Panc1 (cell line): ENCODE data around the gene HSPA12A. TPM values are rescaled to one million over a fixed set of nuclear protein-coding genes. Genes with fewer than 3 reads are reported as not detected.

Experiments used
- ATAC-seq: fragments of 200-7000 bp; cut with Tn5 transposase; 2 replicates; pipeline ENCODE4 v1.9.1; 2020; ENCODE audit warnings: mild to moderate bottlenecking, moderate library complexity
- BruUV-seq: library from RNA; stranded (reverse); fragments of 400-500 nt; replicated peaks from 2 replicates; lab custom pipeline; 2021; lab: Mats Ljungman, UMichigan
- CTCF ChIA-PET: fragments of 300-600 bp; sonication (Branson Sonifier 250); formaldehyde crosslinking; loops from one replicate; lab custom pipeline; 2022; ENCODE audit warnings: antibody characterized with exemption; lab: Charles Lee
- POLR2A ChIA-PET: fragments of 300-600 bp; sonication (Branson Sonifier 250); formaldehyde crosslinking; loops from one replicate; lab custom pipeline; 2022; ENCODE audit warnings: antibody characterized with exemption; lab: Charles Lee
- DNase-seq: peaks from one replicate; pipeline ENCODE4 v3.0.0-alpha.2; 2010; ENCODE audit warnings: low read depth, low spot score
- H3K27ac ChIP-seq: 2 replicates; pipeline ENCODE4 v1.5.1; 2011; ENCODE audit warnings: mild to moderate bottlenecking, low read length, inconsistent platforms
- H3K27me3 ChIP-seq: fragments of 200-500 bp; sonication (Bioruptor generic); 2 replicates; pipeline ENCODE4 v1.6.0; 2014; ENCODE audit warnings: low read length, inconsistent platforms; ENCODE audit not compliant: control insufficient read depth, insufficient read depth
- H3K36me3 ChIP-seq: fragments of 200-500 bp; sonication (Bioruptor generic); 2 replicates; pipeline ENCODE4 v1.5.1; 2014; ENCODE audit warnings: inconsistent platforms, mild to moderate bottlenecking, low read length, moderate library complexity; ENCODE audit not compliant: control insufficient read depth, insufficient read depth
- H3K4me1 ChIP-seq: 2 replicates; pipeline ENCODE4 v1.5.1; 2011; ENCODE audit warnings: inconsistent platforms, mild to moderate bottlenecking, low read length, moderate library complexity; ENCODE audit not compliant: control insufficient read depth, insufficient read depth
- H3K4me3 ChIP-seq, 2 experiments: 2 replicates each; pipeline ENCODE4 v1.5.1; 2011 to 2012; ENCODE audit warnings: low read depth in 2 of 2, low read length in 2 of 2, mild to moderate bottlenecking in 2 of 2, inconsistent platforms in 1 of 2, moderate library complexity in 1 of 2
- H3K9me3 ChIP-seq: fragments of 200-500 bp; sonication (Bioruptor generic); 2 replicates; pipeline ENCODE4 v1.5.1; 2014; ENCODE audit warnings: low read depth, mild to moderate bottlenecking, inconsistent platforms, low read length, moderate library complexity; ENCODE audit not compliant: control insufficient read depth, insufficient read depth
- POLR2AphosphoS5 ChIP-seq: IDR thresholded peaks from 2 replicates; pipeline ENCODE4 v1.6.1; 2012; ENCODE audit warnings: mild to moderate bottlenecking, low read depth, low read length, moderate library complexity
- REST ChIP-seq, 2 experiments: IDR thresholded peaks; 2 replicates each; pipeline ENCODE4 v1.6.1; 2011 to 2012; ENCODE audit warnings: low read depth in 2 of 2, control low read depth in 1 of 2, low read length in 1 of 2, mild to moderate bottlenecking in 1 of 2, moderate library complexity in 1 of 2; ENCODE audit not compliant: insufficient read depth in 1 of 2
- SIN3A ChIP-seq: IDR thresholded peaks from 2 replicates; pipeline ENCODE4 v1.6.1; 2012; ENCODE audit warnings: low read depth, mild to moderate bottlenecking, low read length, moderate library complexity, borderline replicate concordance; ENCODE audit not compliant: insufficient read depth
- TCF7L2 ChIP-seq: IDR thresholded peaks from 2 replicates; pipeline ENCODE4 v1.6.1; 2011; ENCODE audit warnings: mild to moderate bottlenecking, low read depth, low read length, inconsistent platforms
- in situ Hi-C: cut with HindIII; loops from 2 replicates; pipeline ENCODE4 v1.10.0; 2016; ENCODE audit warnings: low sequenced_read_pairs, low pct_unique_long_range_greater_than_20kb
- intact Hi-C: fragments of 100-400 bp; cut with micrococcal nuclease; formaldehyde crosslinking; loops from one replicate; pipeline ENCODE4 v1.10.0; 2022; ENCODE audit not compliant: unreplicated experiment
- total RNA-seq: library from RNA; stranded (reverse); gene quantifications from one replicate; pipeline ENCODE4 v1.2.1, GENCODE V29; 2021; ENCODE audit not compliant: unreplicated experiment
- TF ChIP-seq, protein P1 (sequence below): fragments of 450-650 bp; IDR thresholded peaks from 2 replicates; pipeline ENCODE4 v1.5.1; 2017; ENCODE audit warnings: mild to moderate bottlenecking

HSPA12A gene
- total RNA-seq, 1 experiment from 2014 or later = 7.7 TPM

- POLR2A ChIA-PET = no interaction called here
- no TSS peak for BruUV-seq
- TF ChIP-seq SIN3A = no peak
- TF ChIP-seq POLR2AphosphoS5 = no peak
- no peak for TF ChIP-seq REST (IDR thresholded peaks at IDR 0.05; ENCODE audit: insufficient read depth in 1 of 2, low read depth in 2 of 2, low read length in 1 of 2)
- TF ChIP-seq, protein P1, sequence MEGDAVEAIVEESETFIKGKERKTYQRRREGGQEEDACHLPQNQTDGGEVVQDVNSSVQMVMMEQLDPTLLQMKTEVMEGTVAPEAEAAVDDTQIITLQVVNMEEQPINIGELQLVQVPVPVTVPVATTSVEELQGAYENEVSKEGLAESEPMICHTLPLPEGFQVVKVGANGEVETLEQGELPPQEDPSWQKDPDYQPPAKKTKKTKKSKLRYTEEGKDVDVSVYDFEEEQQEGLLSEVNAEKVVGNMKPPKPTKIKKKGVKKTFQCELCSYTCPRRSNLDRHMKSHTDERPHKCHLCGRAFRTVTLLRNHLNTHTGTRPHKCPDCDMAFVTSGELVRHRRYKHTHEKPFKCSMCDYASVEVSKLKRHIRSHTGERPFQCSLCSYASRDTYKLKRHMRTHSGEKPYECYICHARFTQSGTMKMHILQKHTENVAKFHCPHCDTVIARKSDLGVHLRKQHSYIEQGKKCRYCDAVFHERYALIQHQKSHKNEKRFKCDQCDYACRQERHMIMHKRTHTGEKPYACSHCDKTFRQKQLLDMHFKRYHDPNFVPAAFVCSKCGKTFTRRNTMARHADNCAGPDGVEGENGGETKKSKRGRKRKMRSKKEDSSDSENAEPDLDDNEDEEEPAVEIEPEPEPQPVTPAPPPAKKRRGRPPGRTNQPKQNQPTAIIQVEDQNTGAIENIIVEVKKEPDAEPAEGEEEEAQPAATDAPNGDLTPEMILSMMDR = no peak
- TF ChIP-seq TCF7L2 = no peak
- ATAC-seq (no peak), DNase-seq (no peak)
- H3K4me1 ChIP-seq = no peaks in the 10 kb centered on the region
- no peak overlapping the region for H3K4me3 ChIP-seq
- no peaks in the 10 kb centered on the region for H3K36me3 ChIP-seq
- no peaks in the 10 kb centered on the region for H3K27me3 ChIP-seq
- CTCF ChIA-PET = interaction anchor here (1.2 kb wide), 1 partner anchor 99 kb away, joined by 3 read pairs; no protein-coding TSS in a partner anchor
- intact Hi-C loops (no loop called here), in situ Hi-C loops (loop anchor here (10.0 kb wide), 1 partner anchor 87 kb away; no protein-coding TSS in a partner anchor)
- no peaks in the 10 kb centered on the region for H3K9me3 ChIP-seq
- H3K27ac ChIP-seq = no peak overlapping the region
Observed at GRCh38 chr10:116687633-116688032, 54.7 kb downstream of the HSPA12A start.

- CTCF ChIA-PET = no interaction called here
- Histone ChIP-seq H3K4me3 (no peak overlapping the region), H3K9me3 (no peaks in the 10 kb centered on the region), H3K27ac (no peak overlapping the region), H3K4me1 (peaks cover 3% of the 10 kb centered on the region; the same call in 1 of the 2 replicates), H3K27me3 (no peaks in the 10 kb centered on the region), H3K36me3 (no peaks in the 10 kb centered on the region)
- BruUV-seq = no TSS peak
- intact Hi-C loops = no loop called here
- no peak for TF ChIP-seq SIN3A
- TF ChIP-seq POLR2AphosphoS5 = no peak
- TF ChIP-seq REST (IDR thresholded peaks at IDR 0.05; ENCODE audit: insufficient read depth in 1 of 2, low read depth in 2 of 2, low read length in 1 of 2) = no peak
- TF ChIP-seq, protein P1 = no peak
- TF ChIP-seq TCF7L2 = no peak
- no peak for ATAC-seq
- in situ Hi-C loops = loop anchor here (10.0 kb wide), 1 partner anchor 88 kb away; no protein-coding TSS in a partner anchor
- no peak for DNase-seq
- POLR2A ChIA-PET = no interaction called here
Observed at GRCh38 chr10:116686632-116687031, 55.7 kb downstream of the HSPA12A start.
